ENCODE data around the gene COQ7.

DNA sequence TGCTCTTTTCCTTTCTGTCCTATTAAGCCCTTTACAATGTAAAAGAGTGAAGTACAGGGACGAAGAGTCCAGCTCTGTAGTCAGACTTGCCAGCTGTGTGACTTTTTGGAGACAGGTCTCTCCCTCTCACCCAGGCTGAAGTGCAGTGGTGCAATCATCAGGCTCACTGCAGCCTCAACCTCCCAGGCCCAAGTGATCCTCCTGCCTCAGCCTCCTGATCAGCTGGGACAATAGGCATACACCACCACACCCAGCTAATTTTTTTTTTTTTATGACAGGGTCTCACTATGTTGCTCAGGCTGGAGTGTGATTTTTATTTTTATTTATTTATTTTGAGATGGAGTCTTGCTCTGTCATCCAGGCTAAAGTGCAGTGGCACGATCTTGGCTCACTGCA lies 39.2 kb downstream of the COQ7 start:
- TF ChIP-seq POLR2A (IDR thresholded peaks at IDR 0.05; ENCODE audit: low read depth, low read length) (no peak), TAF1 (IDR thresholded peaks at IDR 0.05; ENCODE audit: borderline replicate concordance, low read depth, low read length) (no peak), POLR2AphosphoS5 (IDR thresholded peaks at IDR 0.05; ENCODE audit: low read depth, low read length) (no peak)

Data from GM12892 (cell line).